Naive B cell (primary cell): ENCODE data around the gene ADK. TPM values are rescaled to one million over a fixed set of nuclear protein-coding genes. Genes with fewer than 3 reads are reported as not detected.
A peak's percentile ranks its signal among the peaks of the same experiment; 100 is the strongest.

Experiments used
- ATAC-seq, 2 donors: fragments of 150-1000 bp; cut with Tn5 transposase; 2 replicates each; pipeline ENCODE4 v1.10.0; 2021; ENCODE audit warnings: low read depth in 2 of 2, mild to moderate bottlenecking in 2 of 2, moderate library complexity in 2 of 2
- DNase-seq: peaks from one replicate; pipeline ENCODE4 v3.0.0; 2022
- H3K27ac Mint-ChIP-seq, 6 donors: one replicate each; pipeline ENCODE4 v1.8.0; 2020 to 2022; ENCODE audit warnings: mild to moderate bottlenecking in 6 of 6, mixed read lengths in 6 of 6, moderate library complexity in 5 of 6, inconsistent platforms in 2 of 6
- H3K27me3 Mint-ChIP-seq, 3 donors: one replicate each; pipeline ENCODE4 v1.8.0; 2021 to 2022; ENCODE audit warnings: mixed read lengths in 3 of 3, mild to moderate bottlenecking in 1 of 3
- H3K36me3 Mint-ChIP-seq, 2 donors: one replicate each; pipeline ENCODE4 v1.8.0; 2020 to 2022; ENCODE audit warnings: mixed read lengths in 2 of 2, inconsistent platforms in 1 of 2, mild to moderate bottlenecking in 1 of 2
- H3K4me1 Mint-ChIP-seq, 3 donors: one replicate each; pipeline ENCODE4 v1.8.0; 2020 to 2022; ENCODE audit warnings: mixed read lengths in 3 of 3, inconsistent platforms in 1 of 3, mild to moderate bottlenecking in 1 of 3, moderate library complexity in 1 of 3
- H3K4me3 Mint-ChIP-seq, 8 donors: one replicate each; pipeline ENCODE4 v1.8.0; 2020 to 2022; ENCODE audit warnings: mild to moderate bottlenecking in 8 of 8, mixed read lengths in 8 of 8, moderate library complexity in 8 of 8, inconsistent platforms in 2 of 8
- H3K9me3 Mint-ChIP-seq, 7 donors: one replicate each; pipeline ENCODE4 v1.8.0; 2020 to 2022; ENCODE audit warnings: mixed read lengths in 7 of 7, mild to moderate bottlenecking in 5 of 7, inconsistent platforms in 2 of 7, moderate library complexity in 1 of 7
- polyA plus RNA-seq, 6 donors: library from polyadenylated mRNA; unstranded; fragments of 300-500 nt; fragmentation: Illumina TruSeq; gene quantifications; one replicate each; pipeline ENCODE4 v1.2.3, GENCODE V29; 2021; ENCODE audit warnings: low read depth in 6 of 6

The ADK gene
- polyA plus RNA-seq, 6 donors from 2014 or later = 240 to 379 (median 288) TPM

DNA sequence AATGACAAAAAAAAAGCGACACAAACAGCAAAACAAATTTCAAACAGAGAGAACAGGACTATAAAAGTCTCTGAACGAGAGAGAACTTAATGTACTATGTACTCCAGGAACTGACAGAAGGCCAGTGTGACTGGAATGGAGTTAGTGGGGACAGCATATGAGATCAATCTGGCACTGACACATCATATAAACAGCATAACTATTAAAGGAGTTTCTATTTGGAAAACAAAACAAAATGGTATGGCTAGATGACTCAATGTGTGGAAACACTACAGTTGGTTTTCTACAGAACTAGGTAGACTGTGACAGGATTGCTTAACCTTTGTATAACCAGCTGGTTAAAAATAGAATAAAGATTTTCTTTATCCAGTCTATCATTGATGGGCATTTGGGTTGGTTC lies 442.4 kb downstream of the ADK start:
- DNase-seq (no peak), ATAC-seq (no peak)
- Mint-ChIP-seq H3K4me3 (no peak overlapping the region), H3K27me3 (no peaks in the 10 kb centered on the region), H3K9me3 (no peaks in the 10 kb centered on the region), H3K27ac (peak overlapping the region in 1 of 6 donors; percentile 81), H3K4me1 (peaks cover 8 to 14% (median 9%) of the 10 kb centered on the region in 3 donors), H3K36me3 (peaks cover 0 to 5% of the 10 kb centered on the region in 2 donors)

- H3K4me1 Mint-ChIP-seq = peaks cover 0 to 5% (median 4%) of the 10 kb centered on the region in 3 donors
- H3K9me3 Mint-ChIP-seq = no peaks in the 10 kb centered on the region
- no peak overlapping the region for H3K4me3 Mint-ChIP-seq
- no peak for ATAC-seq
- peaks cover 8 to 9% of the 10 kb centered on the region in 2 donors for H3K36me3 Mint-ChIP-seq
- peak overlapping the region in 3 of 6 donors; percentile 60 to 97 (median 78) for H3K27ac Mint-ChIP-seq
- no peak for DNase-seq
- H3K27me3 Mint-ChIP-seq = no peaks in the 10 kb centered on the region
These were observed 445.7 kb downstream of the ADK start for GRCh38 chr10:74596713-74597112.

GRCh38 chr10:74598891-74599566 lies 448.0 kb downstream of the ADK start:
- no peak for DNase-seq
- peaks cover 0 to 3% (median 2%) of the 10 kb centered on the region in 7 donors for H3K9me3 Mint-ChIP-seq
- no peak overlapping the region for H3K27ac Mint-ChIP-seq
- peaks cover 1 to 6% (median 4%) of the 10 kb centered on the region in 3 donors for H3K4me1 Mint-ChIP-seq
- H3K4me3 Mint-ChIP-seq = no peak overlapping the region
- H3K36me3 Mint-ChIP-seq = peaks cover 18 to 27% of the 10 kb centered on the region in 2 donors
- no peak for ATAC-seq
- H3K27me3 Mint-ChIP-seq = no peaks in the 10 kb centered on the region

GRCh38 chr10:74599672-74600071 lies 448.7 kb downstream of the ADK start:
- H3K27ac Mint-ChIP-seq = no peak overlapping the region
- H3K4me3 Mint-ChIP-seq = no peak overlapping the region
- DNase-seq (no peak), ATAC-seq (no peak)
- peaks cover 21 to 34% of the 10 kb centered on the region in 2 donors for H3K36me3 Mint-ChIP-seq
- H3K27me3 Mint-ChIP-seq = no peaks in the 10 kb centered on the region
- peaks cover 4 to 13% (median 5%) of the 10 kb centered on the region in 3 donors for H3K4me1 Mint-ChIP-seq
- peaks cover 0 to 3% (median 2%) of the 10 kb centered on the region in 7 donors for H3K9me3 Mint-ChIP-seq

- Mint-ChIP-seq H3K27ac (no peak overlapping the region), H3K4me3 (no peak overlapping the region), H3K9me3 (peaks cover 0 to 3% (median 2%) of the 10 kb centered on the region in 7 donors), H3K36me3 (peaks cover 21 to 34% of the 10 kb centered on the region in 2 donors), H3K27me3 (no peaks in the 10 kb centered on the region), H3K4me1 (peaks cover 4 to 18% (median 5%) of the 10 kb centered on the region in 3 donors)
- ATAC-seq = no peak
- DNase-seq = no peak
These were observed 449.1 kb downstream of the ADK start for GRCh38 chr10:74600170-74600569.

GRCh38 chr10:74602576-74602975 lies 451.6 kb downstream of the ADK start:
- Mint-ChIP-seq H3K27me3 (no peaks in the 10 kb centered on the region), H3K4me3 (no peak overlapping the region), H3K27ac (no peak overlapping the region), H3K36me3 (peaks cover 31 to 38% of the 10 kb centered on the region in 2 donors), H3K4me1 (peaks cover 5 to 30% (median 18%) of the 10 kb centered on the region in 3 donors), H3K9me3 (peaks cover 0 to 3% (median 2%) of the 10 kb centered on the region in 7 donors)
- ATAC-seq = no peak
- DNase-seq = no peak

DNA sequence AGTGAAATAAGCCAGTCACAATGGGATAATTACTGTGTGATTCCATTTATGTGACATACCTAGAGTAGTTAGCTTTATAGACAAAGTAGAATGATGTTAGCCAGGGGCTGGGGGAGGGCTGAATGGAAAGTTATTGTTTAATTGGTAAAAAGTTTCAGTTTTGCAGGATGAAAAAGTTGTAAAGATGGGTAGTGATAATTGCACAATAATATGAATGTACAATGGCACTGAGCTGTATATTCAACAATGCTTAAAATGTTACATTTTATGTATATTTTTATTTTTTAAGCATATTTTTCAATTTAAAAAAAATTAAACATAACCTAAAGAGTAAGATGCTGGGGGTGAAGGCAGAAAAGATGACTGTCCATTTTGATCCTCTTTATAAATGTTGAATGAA lies 459.3 kb downstream of the ADK start:
- H3K9me3 Mint-ChIP-seq = no peaks in the 10 kb centered on the region
- no peak for DNase-seq
- peaks cover 27 to 33% of the 10 kb centered on the region in 2 donors for H3K36me3 Mint-ChIP-seq
- ATAC-seq = no peak
- no peak overlapping the region for H3K27ac Mint-ChIP-seq
- peaks cover 17 to 37% (median 29%) of the 10 kb centered on the region in 3 donors for H3K4me1 Mint-ChIP-seq
- H3K4me3 Mint-ChIP-seq = no peak overlapping the region
- H3K27me3 Mint-ChIP-seq = no peaks in the 10 kb centered on the region

GRCh38 chr10:74612195-74612594 lies 461.2 kb downstream of the ADK start:
- no peak for ATAC-seq
- Mint-ChIP-seq H3K27me3 (no peaks in the 10 kb centered on the region), H3K9me3 (peaks cover 0 to 1% (median 0%) of the 10 kb centered on the region in 7 donors), H3K4me1 (peaks cover 15 to 28% (median 17%) of the 10 kb centered on the region in 3 donors), H3K36me3 (peaks cover 25 to 31% of the 10 kb centered on the region in 2 donors), H3K27ac (peak overlapping the region in 3 of 6 donors; percentile 32 to 49 (median 36)), H3K4me3 (no peak overlapping the region)
- no peak for DNase-seq

GRCh38 chr10:74620626-74621025 lies 469.6 kb downstream of the ADK start:
- H3K36me3 Mint-ChIP-seq = peaks cover 36 to 42% of the 10 kb centered on the region in 2 donors
- no peaks in the 10 kb centered on the region for H3K27me3 Mint-ChIP-seq
- no peak for ATAC-seq
- DNase-seq = no peak
- H3K27ac Mint-ChIP-seq = peak overlapping the region in 1 of 6 donors; percentile 59
- peaks cover 3 to 17% (median 5%) of the 10 kb centered on the region in 7 donors for H3K9me3 Mint-ChIP-seq
- H3K4me1 Mint-ChIP-seq = peaks cover 0 to 9% (median 3%) of the 10 kb centered on the region in 3 donors
- no peak overlapping the region for H3K4me3 Mint-ChIP-seq

- peaks cover 0 to 12% (median 5%) of the 10 kb centered on the region in 7 donors for H3K9me3 Mint-ChIP-seq
- H3K27ac Mint-ChIP-seq = peak overlapping the region in 1 of 6 donors; percentile 37
- peaks cover 0 to 9% (median 0%) of the 10 kb centered on the region in 3 donors for H3K4me1 Mint-ChIP-seq
- ATAC-seq = no peak
- DNase-seq = no peak
- no peak overlapping the region for H3K4me3 Mint-ChIP-seq
- H3K36me3 Mint-ChIP-seq = peaks cover 23 to 30% of the 10 kb centered on the region in 2 donors
- H3K27me3 Mint-ChIP-seq = no peaks in the 10 kb centered on the region
These were observed 472.8 kb downstream of the ADK start for GRCh38 chr10:74623786-74624185.

GRCh38 chr10:74624501-74624900 lies 473.5 kb downstream of the ADK start:
- H3K27ac Mint-ChIP-seq = peak overlapping the region in 1 of 6 donors; percentile 41
- H3K4me1 Mint-ChIP-seq = peaks cover 0 to 9% (median 0%) of the 10 kb centered on the region in 3 donors
- H3K9me3 Mint-ChIP-seq = peaks cover 0 to 12% (median 5%) of the 10 kb centered on the region in 7 donors
- H3K4me3 Mint-ChIP-seq = no peak overlapping the region
- H3K36me3 Mint-ChIP-seq = peaks cover 24 to 27% of the 10 kb centered on the region in 2 donors
- DNase-seq = no peak
- no peaks in the 10 kb centered on the region for H3K27me3 Mint-ChIP-seq
- ATAC-seq = no peak

DNA sequence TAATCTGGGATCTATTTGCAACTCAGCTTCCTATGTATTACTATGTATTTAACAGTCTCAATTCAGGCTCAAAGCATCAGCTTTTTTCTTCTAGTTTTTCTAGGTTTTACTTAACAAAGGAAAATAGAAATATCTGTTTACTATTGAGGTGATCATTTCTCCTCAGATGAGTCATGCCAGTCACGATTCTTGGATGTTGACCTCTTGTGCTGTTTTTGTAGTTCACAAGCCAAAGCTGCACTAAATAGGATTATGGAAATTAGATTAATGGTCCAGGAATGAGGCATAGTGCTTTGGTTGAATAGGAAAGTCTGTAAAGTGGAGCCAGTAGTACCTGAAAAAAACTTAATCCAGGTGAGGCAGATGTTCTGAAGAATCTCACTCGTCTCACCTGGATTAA lies 477.1 kb downstream of the ADK start:
- peaks cover 0 to 10% (median 4%) of the 10 kb centered on the region in 7 donors for H3K9me3 Mint-ChIP-seq

DNA sequence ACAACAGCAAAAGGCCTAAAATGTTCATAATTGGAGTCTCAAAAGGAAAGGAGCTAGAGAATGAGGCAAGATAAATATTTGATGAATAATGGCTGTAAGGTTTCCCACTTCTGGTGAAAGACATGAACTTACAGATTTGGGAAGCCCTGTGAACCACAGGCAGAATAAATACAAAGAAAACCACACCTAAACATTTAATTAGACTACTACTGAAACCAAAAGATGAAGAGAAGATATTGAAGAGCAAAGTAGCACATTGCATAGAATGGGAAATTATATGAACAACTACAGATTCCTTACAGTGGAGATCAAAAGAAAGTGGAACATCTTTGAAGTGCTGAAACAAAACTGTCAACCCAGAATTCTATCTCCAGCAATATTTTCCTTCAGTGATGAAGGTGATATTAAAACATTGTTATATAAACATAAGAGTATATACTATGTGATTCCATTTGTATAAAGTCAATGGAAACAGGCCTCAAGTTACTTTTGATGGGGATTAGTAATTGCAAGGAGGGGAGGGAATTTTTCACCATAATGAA lies 484.0 kb downstream of the ADK start:
- ATAC-seq (no peak), DNase-seq (no peak)
- Mint-ChIP-seq H3K9me3 (peaks cover 7 to 31% (median 26%) of the 10 kb centered on the region in 7 donors), H3K4me3 (no peak overlapping the region), H3K4me1 (peaks cover 3 to 8% (median 7%) of the 10 kb centered on the region in 3 donors), H3K27me3 (no peaks in the 10 kb centered on the region), H3K36me3 (peaks cover 35% of the 10 kb centered on the region in 2 donors), H3K27ac (peak overlapping the region in 2 of 6 donors; percentile 32 to 44)

More for the DNA sequence above, 477.1 kb downstream of the ADK start:
- ATAC-seq (no peak), DNase-seq (no peak)
- no peaks in the 10 kb centered on the region for H3K27me3 Mint-ChIP-seq
- no peak overlapping the region for H3K27ac Mint-ChIP-seq
- H3K4me1 Mint-ChIP-seq = peaks cover 0 to 4% (median 0%) of the 10 kb centered on the region in 3 donors
- H3K36me3 Mint-ChIP-seq = peaks cover 19 to 24% of the 10 kb centered on the region in 2 donors
- no peak overlapping the region for H3K4me3 Mint-ChIP-seq

DNA sequence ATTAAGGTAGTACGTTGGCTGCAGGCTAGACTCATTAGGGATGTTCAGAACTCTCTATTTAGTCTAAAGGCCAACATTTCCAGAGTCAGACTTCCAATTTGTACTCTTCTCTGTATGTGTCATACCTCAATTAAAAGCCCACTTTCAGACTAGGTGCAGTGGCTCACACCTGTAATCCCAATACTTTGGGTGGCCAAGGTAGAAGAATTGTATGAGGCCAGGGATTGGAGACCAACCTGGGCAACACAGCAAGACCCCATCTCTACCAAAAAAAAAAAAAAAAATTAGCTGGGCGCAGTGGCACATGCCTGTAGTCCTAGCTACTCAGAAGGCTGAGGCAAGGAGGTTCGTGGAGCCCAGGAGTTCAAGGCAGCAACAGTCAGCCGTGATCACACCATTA lies 484.6 kb downstream of the ADK start:
- no peaks in the 10 kb centered on the region for H3K27me3 Mint-ChIP-seq
- peaks cover 3 to 13% (median 8%) of the 10 kb centered on the region in 3 donors for H3K4me1 Mint-ChIP-seq
- peaks cover 7 to 31% (median 28%) of the 10 kb centered on the region in 7 donors for H3K9me3 Mint-ChIP-seq
- H3K36me3 Mint-ChIP-seq = peaks cover 35 to 41% of the 10 kb centered on the region in 2 donors
- H3K4me3 Mint-ChIP-seq = no peak overlapping the region
- no peak for ATAC-seq
- no peak for DNase-seq
- H3K27ac Mint-ChIP-seq = no peak overlapping the region
